ENCODE data around the gene SH3YL1. TPM values are rescaled to one million over a fixed set of nuclear protein-coding genes. Genes with fewer than 3 reads are reported as not detected.
A peak's percentile ranks its signal among the peaks of the same experiment; 100 is the strongest.

The SH3YL1 gene
- total RNA-seq, 2 donors from 2014 or later, result 16.5 to 22.6 TPM

GRCh38 chr2:285531-285930, 21.7 kb upstream of the SH3YL1 start:
- H3K9me3 Mint-ChIP-seq, result no peaks in the 10 kb centered on the region
- H3K27ac Mint-ChIP-seq, result no peak overlapping the region
- DNase-seq (ENCODE audit: low spot score in 2 of 2), result no peak
- peaks cover 0 to 9% of the 10 kb centered on the region in 2 donors for H3K36me3 Mint-ChIP-seq
- no peak for ATAC-seq

- Mint-ChIP-seq H3K36me3 (peaks cover 0 to 9% of the 10 kb centered on the region in 2 donors), H3K9me3 (no peaks in the 10 kb centered on the region), H3K27ac (no peak overlapping the region)
- ATAC-seq (no peak), DNase-seq (ENCODE audit: low spot score in 2 of 2) (no peak)
Observed at GRCh38 chr2:284896-285492, 21.2 kb upstream of the SH3YL1 start.

DNA sequence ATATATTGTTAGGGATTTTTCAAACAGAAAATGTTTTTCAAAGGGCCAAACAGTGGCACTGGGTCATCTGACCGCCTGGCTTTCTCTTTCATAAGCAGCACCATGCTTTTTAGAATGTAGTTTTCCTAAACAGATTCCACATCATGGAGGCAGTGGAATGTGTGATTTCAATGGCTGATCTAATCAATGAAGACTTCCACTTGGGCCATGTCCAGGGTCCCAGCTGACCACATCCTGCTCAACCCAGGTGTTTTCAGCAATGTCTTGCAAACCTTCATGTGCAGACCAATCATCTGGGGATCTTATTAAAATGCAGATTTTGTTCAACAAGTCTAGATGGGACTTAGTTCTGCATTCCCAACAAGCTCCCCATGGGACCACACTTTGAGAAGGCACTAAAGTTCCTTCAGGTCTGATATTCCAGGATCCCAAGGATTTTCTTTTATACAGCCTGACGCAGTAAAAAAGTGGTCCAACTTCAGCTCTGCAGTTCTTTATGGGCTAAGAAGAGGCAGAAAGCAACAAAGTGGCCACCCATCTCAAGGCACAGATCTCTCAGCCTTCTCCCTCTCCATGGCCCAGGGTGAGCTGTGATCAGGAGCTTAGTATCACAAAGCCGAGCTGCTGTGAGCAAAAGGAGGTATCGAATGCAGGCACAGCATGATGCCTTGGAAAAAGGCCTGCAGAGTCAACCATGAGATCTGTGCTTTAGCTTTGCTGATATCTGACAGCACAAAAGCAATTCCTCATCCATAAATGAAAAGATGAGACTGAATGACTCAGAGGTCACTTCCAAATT, 20.4 kb upstream of the SH3YL1 start:
- DNase-seq (ENCODE audit: low spot score in 2 of 2) (no peak), ATAC-seq (no peak)
- H3K27ac Mint-ChIP-seq, result no peak overlapping the region
- peaks cover 0 to 9% of the 10 kb centered on the region in 2 donors for H3K36me3 Mint-ChIP-seq
- no peaks in the 10 kb centered on the region for H3K9me3 Mint-ChIP-seq

GRCh38 chr2:282371-283263, 18.8 kb upstream of the SH3YL1 start:
- peaks cover under 1 to 9% of the 10 kb centered on the region in 2 donors for H3K36me3 Mint-ChIP-seq
- no peak for DNase-seq (ENCODE audit: low spot score in 2 of 2)
- no peak overlapping the region for H3K27ac Mint-ChIP-seq
- no peaks in the 10 kb centered on the region for H3K9me3 Mint-ChIP-seq
- no peak for ATAC-seq

GRCh38 chr2:281381-281780, 17.5 kb upstream of the SH3YL1 start:
- Mint-ChIP-seq H3K36me3 (peaks cover 7 to 18% of the 10 kb centered on the region in 2 donors), H3K9me3 (no peaks in the 10 kb centered on the region), H3K27ac (no peak overlapping the region)
- DNase-seq (ENCODE audit: low spot score in 2 of 2) (no peak), ATAC-seq (no peak)

DNA sequence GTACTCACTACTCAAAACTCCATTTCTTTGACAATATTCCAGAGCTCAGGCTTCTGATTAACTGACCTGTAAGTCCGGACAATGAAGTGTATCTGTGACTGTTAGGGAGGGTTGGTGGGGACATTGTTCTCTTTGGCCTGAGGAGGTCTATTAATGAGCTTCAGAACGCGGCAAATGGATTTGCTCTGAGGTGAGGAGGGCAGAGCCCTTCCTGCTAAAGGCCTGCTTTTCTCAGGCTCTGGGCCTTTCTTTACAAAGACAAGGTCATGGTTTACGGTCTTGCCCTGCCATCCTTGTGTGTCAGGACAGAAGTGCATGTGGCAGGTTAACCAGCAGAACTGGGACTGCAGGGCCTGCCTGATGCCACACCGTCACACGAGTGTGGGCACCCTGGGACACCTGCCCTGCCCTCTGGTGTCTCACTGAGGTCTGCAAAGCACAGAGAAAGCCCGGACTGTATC, 16.8 kb upstream of the SH3YL1 start:
- no peak for ATAC-seq
- Mint-ChIP-seq H3K9me3 (no peaks in the 10 kb centered on the region), H3K27ac (no peak overlapping the region), H3K36me3 (peaks cover 7 to 16% of the 10 kb centered on the region in 2 donors)
- DNase-seq (ENCODE audit: low spot score in 2 of 2), result no peak

GRCh38 chr2:279956-280649, 16.3 kb upstream of the SH3YL1 start:
- H3K27ac Mint-ChIP-seq, result no peak overlapping the region
- DNase-seq (ENCODE audit: low spot score in 2 of 2) (no peak), ATAC-seq (no peak)
- no peaks in the 10 kb centered on the region for H3K9me3 Mint-ChIP-seq
- H3K36me3 Mint-ChIP-seq, result peaks cover 7 to 13% of the 10 kb centered on the region in 2 donors

- Mint-ChIP-seq H3K9me3 (no peaks in the 10 kb centered on the region), H3K27ac (no peak overlapping the region), H3K36me3 (peaks cover 7 to 13% of the 10 kb centered on the region in 2 donors)
- DNase-seq (ENCODE audit: low spot score in 2 of 2), result no peak
- ATAC-seq, result no peak
Observed at GRCh38 chr2:279366-279765, 15.5 kb upstream of the SH3YL1 start.

DNA sequence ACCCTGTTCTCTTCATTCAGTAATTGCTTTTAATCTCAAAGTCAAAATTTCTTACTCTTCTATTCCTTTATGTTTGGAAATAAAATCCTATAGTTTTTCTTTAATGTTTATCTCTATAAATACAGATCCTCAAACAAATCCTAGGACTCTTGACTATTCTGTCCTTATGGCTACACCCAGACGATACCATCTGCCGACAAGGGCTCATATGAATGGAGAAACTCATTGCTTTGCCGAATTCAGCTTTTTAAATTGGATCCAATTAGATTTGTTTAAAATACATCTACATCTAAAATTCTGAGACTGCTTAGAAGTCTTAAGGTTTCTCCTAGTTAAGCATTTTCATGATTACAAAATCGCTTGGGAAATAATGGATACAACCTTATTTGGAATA, 15.1 kb upstream of the SH3YL1 start:
- no peak overlapping the region for H3K27ac Mint-ChIP-seq
- no peaks in the 10 kb centered on the region for H3K9me3 Mint-ChIP-seq
- no peak for DNase-seq (ENCODE audit: low spot score in 2 of 2)
- H3K36me3 Mint-ChIP-seq, result peaks cover 7 to 13% of the 10 kb centered on the region in 2 donors
- no peak for ATAC-seq

DNA sequence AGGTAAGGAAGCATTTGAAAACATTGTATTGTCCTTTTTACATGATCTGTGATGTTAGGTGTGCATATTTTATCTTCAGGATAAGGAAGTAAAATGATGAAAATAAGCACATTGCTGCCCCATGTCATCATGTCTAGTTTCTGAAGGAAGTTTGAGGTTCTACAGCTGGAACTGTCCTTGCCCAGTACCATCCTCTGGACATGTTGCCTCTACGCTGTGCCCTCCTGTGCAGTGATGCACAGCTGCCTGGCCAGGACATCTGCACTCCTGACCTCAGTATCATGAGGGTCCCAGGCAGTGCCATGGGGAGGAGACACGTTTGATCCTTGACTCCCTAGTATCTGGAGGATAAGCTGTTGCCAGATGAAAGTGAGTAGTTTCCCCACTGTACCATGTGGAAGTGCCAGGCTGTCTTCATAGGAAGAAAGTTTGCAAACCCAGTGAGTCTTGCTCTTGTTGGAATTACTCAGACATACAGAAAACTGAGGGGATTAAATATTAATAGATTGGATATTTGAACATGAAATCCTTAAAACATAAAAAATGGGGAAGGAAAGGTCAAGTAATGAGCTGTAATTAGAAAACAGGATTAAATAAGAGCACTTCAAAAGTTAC, 14.6 kb upstream of the SH3YL1 start:
- peak overlapping the region in 1 of 2 donors; percentile 67 for H3K27ac Mint-ChIP-seq
- H3K9me3 Mint-ChIP-seq, result no peaks in the 10 kb centered on the region
- no peak for DNase-seq (ENCODE audit: low spot score in 2 of 2)
- no peak for ATAC-seq
- H3K36me3 Mint-ChIP-seq, result peaks cover 7 to 13% of the 10 kb centered on the region in 2 donors

- DNase-seq (ENCODE audit: low spot score in 2 of 2) (no peak), ATAC-seq (no peak)
- H3K36me3 Mint-ChIP-seq, result peaks cover 13 to 17% of the 10 kb centered on the region in 2 donors
- no peak overlapping the region for H3K27ac Mint-ChIP-seq
- no peaks in the 10 kb centered on the region for H3K9me3 Mint-ChIP-seq
Observed at GRCh38 chr2:275466-275865, 11.6 kb upstream of the SH3YL1 start.

- no peak for ATAC-seq
- Mint-ChIP-seq H3K36me3 (peaks cover 16 to 23% of the 10 kb centered on the region in 2 donors), H3K27ac (peak overlapping the region in 1 of 2 donors; percentile 37), H3K9me3 (no peaks in the 10 kb centered on the region)
- no peak for DNase-seq (ENCODE audit: low spot score in 2 of 2)
Observed at GRCh38 chr2:274503-274902, 10.7 kb upstream of the SH3YL1 start.

DNA sequence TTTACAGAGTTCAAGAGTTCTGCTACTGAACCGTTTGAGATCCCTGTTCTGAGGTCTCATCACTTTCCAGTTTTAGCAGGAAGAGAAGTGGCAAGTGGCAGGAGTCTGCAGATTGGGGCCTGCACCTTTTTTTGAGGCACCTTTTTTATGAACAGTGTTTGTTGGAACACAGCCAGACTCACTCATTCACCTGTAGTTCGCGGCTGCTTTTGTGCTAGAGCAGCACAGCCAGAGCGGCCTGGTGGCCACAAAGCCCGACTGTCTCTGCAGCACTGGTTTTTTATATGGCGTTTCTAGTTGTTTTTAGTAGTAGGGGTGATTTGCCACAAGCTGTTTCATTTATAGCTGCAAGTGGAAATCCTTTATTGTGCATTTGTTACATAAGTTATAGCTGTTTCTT, 9.5 kb upstream of the SH3YL1 start:
- ATAC-seq, result no peak
- no peaks in the 10 kb centered on the region for H3K9me3 Mint-ChIP-seq
- no peak for DNase-seq (ENCODE audit: low spot score in 2 of 2)
- H3K27ac Mint-ChIP-seq, result no peak overlapping the region
- peaks cover 19 to 23% of the 10 kb centered on the region in 2 donors for H3K36me3 Mint-ChIP-seq

DNA sequence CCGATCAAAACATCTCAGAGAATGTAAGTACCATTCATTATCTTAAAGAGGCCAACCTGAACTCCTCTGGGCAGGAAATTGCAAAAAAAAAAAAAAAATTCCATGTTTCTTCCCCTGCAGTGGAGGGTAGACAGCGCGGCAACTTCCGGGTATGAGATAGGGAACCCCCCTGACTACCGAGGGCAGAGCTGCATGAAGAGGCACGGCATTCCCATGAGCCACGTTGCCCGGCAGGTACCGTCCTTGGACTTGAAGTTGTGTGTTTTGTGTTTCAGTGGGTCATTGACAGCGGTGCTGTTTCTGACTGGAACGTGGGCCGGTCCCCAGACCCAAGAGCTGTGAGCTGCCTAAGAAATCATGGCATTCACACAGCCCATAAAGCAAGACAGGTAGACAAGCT, 8.1 kb upstream of the SH3YL1 start:
- Mint-ChIP-seq H3K36me3 (peaks cover 14 to 15% of the 10 kb centered on the region in 2 donors), H3K27ac (no peak overlapping the region), H3K9me3 (no peaks in the 10 kb centered on the region)
- DNase-seq (ENCODE audit: low spot score in 2 of 2), result no peak
- no peak for ATAC-seq

- no peak for ATAC-seq
- H3K36me3 Mint-ChIP-seq, result peaks cover 10 to 19% of the 10 kb centered on the region in 2 donors
- peak overlapping the region; percentile 39 to 60 for H3K27ac Mint-ChIP-seq
- no peak for DNase-seq (ENCODE audit: low spot score in 2 of 2)
- no peaks in the 10 kb centered on the region for H3K9me3 Mint-ChIP-seq
Observed at GRCh38 chr2:270861-271260, 7.0 kb upstream of the SH3YL1 start.
